Stimulated activated CD4-positive, alpha-beta T cell treated with anti-CD3 and anti-CD28 coated beads, Interleukin-2, amount 100 ng/mL, for 24 hours (primary cell): Measurements from ENCODE around the gene NECAB2.

Experiments used
- DNase-seq, 2 donors: peaks; one replicate each; pipeline ENCODE4 v3.0.0-alpha.2; 2020

Gene NECAB2

DNA sequence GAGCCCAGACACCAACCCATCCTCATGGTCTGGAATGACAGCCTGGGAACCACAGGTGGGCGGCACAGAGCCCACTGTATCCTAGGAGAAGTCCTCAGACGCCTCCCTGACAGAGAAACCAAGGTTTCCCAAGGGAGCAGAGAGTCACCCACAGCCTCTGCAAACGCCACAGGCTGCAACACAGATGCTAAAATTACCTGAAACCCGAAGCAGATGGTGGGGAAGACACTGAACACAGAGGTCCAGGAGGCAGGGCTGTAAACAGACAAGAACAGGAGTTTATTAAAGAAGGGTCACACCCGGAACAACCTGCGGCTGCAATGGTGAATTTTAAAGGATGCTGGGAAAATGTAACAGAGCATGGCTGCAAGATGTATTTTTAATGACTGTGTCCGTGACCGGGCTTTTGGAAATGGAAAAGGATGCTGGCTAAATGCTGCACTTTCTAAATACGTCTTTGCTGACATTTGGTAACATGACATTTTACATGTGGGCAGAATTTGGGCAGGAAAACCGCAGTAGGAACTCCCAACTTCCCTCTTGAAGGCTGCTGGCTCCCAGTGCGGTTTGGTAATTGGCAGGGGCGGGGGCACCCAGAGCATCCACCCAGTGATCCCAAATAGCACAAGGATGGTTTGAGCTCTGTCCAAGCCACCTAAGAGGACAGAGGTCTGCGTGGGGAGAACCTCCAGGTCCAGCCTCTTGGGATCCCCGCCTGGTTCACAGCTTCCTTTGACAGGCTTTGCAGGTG lies 61.4 kb downstream of the NECAB2 start:
- DNase-seq: no peak

- no peak for DNase-seq
These were observed 63.5 kb downstream of the NECAB2 start for GRCh38 chr16:84031556-84031955.

GRCh38 chr16:84032458-84033178 lies 64.6 kb downstream of the NECAB2 start:
- no peak for DNase-seq

- DNase-seq: no peak
These were observed 65.5 kb downstream of the NECAB2 start for GRCh38 chr16:84033251-84034195.

- DNase-seq: no peak
These were observed 66.5 kb downstream of the NECAB2 start for GRCh38 chr16:84034516-84034915.

- no peak for DNase-seq
These were observed 68.1 kb downstream of the NECAB2 start for GRCh38 chr16:84036131-84036530.

DNA sequence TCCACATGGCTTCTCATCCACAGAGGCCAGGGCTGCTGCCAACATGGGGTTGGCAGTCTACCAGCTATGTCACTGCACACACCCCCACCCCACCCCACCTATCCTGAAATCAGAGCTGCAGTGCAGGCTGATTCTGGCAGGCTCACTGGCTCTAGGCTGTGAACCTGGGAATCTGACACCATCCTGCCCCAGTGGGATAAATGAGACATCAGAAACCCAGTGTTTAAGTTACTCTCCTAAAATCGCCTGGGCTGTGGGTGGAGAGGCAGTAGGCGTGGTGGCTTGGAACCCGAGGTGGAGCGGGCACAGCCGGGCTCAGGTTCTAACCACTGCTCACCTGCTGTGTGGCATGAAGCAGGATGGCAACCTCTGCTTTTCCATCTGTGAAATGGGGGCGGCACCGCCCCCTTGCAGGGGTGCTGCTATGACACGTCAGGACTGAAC lies 69.0 kb downstream of the NECAB2 start:
- no peak for DNase-seq

DNA sequence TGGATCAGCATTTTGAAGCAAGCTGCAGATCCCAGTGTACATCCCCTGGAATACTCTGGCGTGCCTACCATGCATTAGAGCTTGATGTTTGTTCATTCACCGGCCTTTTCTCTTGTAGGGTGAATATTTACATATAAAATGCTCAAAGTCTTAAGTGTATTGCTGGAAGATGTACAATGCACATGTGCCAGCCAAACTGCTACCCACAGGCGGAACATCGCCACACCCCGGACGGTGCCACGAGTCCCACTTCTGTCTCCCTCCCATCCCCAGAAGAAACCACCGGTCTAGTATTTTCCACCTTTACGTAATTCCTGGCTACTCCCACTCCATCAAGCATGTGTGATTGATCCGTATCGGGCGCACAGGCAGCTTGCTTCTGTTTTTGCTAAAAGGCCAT lies 70.4 kb downstream of the NECAB2 start:
- DNase-seq: no peak

- no peak for DNase-seq
These were observed 71.7 kb downstream of the NECAB2 start for GRCh38 chr16:84039696-84040095.

DNA sequence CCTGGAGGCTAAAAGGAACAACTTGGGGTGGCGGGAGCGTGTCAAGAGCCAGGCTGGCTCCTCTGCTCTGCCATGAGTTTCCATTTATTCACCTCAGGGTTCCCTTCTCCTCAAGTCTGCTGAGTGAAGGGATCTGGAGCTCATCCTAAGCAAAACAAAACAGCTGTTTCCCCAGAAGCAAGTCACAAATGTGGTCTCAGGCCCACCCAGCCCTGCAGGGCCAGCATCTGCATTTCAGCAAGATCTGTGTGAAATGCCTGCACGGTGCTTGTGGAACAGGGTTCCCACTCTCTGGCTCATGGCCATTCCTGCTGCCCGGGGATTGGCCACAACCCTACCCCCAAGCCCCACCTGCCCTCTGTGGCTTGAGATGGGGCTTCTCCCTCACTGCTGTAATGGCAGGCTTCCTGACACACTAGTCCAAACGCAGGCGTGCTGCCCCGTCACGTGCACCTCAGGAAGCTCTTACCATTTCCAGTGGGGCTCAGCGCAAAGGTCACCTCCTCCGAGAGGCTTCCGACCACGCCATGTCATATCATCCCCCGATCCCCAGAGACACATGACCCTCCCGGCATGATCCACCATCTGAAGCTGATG lies 72.3 kb downstream of the NECAB2 start:
- no peak for DNase-seq

DNA sequence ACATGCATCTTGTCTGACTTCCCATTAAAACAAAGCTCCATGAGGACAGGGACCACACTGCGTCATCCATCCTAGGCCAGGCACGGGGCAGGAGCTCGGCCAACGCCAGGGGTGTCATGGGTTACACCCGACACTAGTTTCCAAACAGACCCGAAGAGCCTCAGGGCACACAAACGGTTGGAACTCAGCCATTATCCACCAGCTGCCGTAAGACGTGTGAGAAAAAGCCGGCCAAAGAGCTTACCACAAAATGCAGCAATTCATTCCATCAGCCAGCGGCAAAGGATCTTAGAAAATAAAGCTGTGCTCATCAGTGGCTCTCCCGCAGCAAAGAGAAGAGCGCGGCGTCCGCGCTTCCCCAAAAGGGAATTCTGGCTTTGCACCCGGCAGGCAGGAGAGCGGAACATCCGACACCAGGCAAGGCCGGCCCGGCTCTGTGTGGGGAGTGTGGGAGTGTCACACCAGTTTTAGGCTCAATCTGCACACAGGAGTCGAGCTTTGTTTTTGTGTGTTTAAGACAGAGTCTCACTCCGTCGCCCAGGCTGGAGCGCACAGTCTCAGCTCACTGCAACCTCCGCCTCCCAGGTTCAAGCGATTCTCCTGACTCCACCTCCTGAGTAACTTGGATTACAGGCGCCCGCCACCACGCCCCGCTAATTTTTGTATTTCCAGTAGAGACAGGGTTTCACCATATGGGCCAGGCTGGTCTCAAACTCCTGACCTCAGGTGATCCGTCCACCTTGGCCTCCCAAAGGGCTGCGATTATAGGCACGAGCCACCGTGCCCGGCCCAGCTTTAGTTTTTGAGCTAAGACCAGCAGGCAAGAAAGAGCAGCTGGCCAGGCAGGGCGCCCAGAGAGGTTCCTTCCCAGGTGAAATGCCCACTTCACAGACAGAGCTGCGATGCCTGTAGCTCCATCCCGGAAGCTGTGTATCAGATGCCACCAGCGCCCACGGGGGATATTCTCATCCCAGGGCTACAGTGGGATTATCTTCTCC lies 73.1 kb downstream of the NECAB2 start:
- no peak for DNase-seq

GRCh38 chr16:84041881-84042280 lies 73.8 kb downstream of the NECAB2 start:
- DNase-seq: no peak

GRCh38 chr16:84042308-84042878 lies 74.3 kb downstream of the NECAB2 start, which contains the start of gene SLC38A8:
TSS of gene SLC38A8 (minus strand) at chr16:84042795. CDS start at chr16:84042157, 638 bp downstream.
- DNase-seq: no peak

- DNase-seq: no peak
These were observed 74.9 kb downstream of the NECAB2 start for GRCh38 chr16:84042879-84043485.

DNA sequence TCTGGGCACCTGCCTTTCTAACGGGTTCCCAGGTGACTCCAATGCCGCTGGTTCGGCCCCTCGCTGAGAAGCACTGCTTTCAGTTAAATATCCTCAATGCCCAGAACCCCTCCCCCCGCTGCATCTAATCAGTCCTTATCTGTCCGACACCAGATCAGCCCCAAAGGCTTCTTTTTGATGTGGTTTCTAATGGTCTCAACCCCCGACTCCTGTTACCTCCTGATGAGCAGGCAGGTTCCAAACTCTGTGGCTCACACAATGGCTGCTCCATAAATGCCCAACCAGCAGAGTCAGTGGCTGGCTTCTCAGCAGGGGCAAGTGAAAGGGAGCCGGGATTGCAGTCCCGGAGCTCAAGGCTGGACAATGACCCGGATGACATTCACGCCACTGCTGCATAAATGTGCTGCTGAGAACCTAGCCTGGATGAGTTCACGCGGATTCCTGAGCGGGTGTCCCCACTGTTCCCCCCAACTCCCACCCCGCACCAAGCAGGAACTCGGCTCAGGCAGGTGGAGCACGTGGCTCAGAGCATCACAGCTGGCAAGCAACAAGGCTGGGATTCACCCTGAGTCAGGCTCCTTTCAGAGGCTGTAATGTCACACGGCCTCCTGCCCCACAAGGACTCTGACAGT lies 75.6 kb downstream of the NECAB2 start:
- DNase-seq: no peak

- no peak for DNase-seq
These were observed 76.1 kb downstream of the NECAB2 start for GRCh38 chr16:84044118-84044488.

DNA sequence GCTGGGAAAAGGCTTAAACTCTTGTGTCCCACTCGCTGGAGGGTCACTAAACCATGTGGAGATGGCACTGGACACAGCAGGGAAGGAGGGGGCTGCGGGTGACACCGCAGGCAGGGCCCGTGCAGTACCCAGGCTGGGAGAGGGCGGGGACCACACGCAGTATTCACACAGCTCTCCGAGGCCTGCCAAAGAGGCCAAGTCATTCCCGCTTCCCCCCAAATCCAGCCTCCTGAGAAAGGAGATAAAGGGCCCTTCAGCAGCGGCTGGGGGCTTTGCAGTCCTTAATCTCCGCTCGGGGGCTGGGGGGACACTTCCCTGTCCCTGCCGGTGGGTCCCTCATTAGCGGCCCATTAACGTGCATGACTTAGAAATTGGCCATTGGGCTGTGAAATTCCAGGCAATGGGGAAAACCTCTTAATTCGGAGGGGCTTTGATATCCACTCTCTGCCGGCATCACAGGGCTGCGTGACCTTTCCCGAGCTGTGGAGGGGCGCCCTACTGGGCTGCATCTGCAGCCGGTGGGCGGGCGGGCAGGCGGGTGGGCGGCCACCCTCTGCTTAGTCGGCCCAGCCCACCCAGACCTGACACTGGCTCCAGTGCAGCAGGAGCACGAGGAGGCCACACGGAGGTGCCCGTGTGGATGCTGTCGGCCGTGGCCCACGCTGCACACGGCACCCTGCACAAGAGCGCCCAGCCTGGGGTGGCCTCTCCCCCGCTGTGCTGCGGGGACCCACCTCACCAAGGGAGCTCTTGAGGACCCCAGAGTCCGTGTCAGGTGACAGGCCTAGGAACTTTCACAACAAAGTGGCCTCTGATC lies 77.2 kb downstream of the NECAB2 start:
- DNase-seq: no peak

DNA sequence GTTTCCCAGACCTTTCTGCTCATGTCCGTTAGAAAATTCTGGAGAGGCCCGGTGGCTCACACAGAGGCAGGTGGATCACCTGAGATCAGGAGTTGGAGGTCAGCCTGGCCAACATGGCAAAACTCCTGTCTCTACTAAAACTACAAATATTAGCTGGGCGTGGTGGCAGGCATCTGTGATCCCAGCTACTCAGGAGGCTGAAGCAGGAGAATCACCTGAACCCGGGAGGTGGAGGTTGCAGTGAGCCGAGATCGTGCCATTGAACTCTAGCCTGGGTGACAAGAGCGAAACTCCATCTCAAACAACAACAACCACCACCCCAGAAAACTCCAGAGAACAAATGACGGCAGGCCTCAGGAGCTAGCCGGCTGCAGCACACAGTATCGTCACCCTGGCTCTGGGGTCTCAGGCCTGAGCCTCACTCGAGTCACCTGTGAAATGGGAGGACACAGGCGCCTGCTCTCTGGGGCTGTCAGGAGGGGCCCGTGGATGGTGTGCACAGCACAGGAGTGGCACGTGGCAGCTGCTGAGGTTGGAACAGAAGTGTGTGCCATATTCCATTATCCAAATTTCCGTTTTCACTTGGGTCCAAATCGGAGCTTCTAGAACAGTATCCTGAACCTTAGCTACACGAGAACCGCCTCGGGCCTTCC lies 77.9 kb downstream of the NECAB2 start:
- no peak for DNase-seq

GRCh38 chr16:84047206-84047605 lies 79.2 kb downstream of the NECAB2 start:
- DNase-seq: no peak
